Suprapubic skin (tissue), 4 donors: Measurements from ENCODE around the gene PSG4. TPM values are rescaled to one million over a fixed set of nuclear protein-coding genes. Genes with fewer than 3 reads are reported as not detected.
"Not testable (repeated sequence)": the region's sequence is repeated elsewhere in the genome, so short reads cannot be mapped to it uniquely, and the experiment has no call there.

ENCODE experiments used
- DNase-seq, 2 donors: peaks; one replicate each; pipeline ENCODE4 v3.0.0-alpha.2; 2019; ENCODE audit warnings: low spot score in 2 of 2
- H3K27ac ChIP-seq: fragments of 200-600 bp; sonication (generic); one replicate; pipeline ENCODE4 v1.5.1; 2019
- H3K27me3 ChIP-seq: fragments of 200-600 bp; sonication (generic); one replicate; pipeline ENCODE4 v1.5.1; 2019
- H3K36me3 ChIP-seq: fragments of 200-600 bp; sonication (generic); one replicate; pipeline ENCODE4 v1.5.1; 2019
- H3K4me1 ChIP-seq: fragments of 200-600 bp; sonication (generic); one replicate; pipeline ENCODE4 v1.5.1; 2019
- H3K4me3 ChIP-seq: fragments of 200-600 bp; sonication (generic); one replicate; pipeline ENCODE4 v1.5.1; 2019; ENCODE audit warnings: mild to moderate bottlenecking
- H3K9me3 ChIP-seq: fragments of 200-600 bp; sonication (generic); one replicate; pipeline ENCODE4 v1.5.1; 2019
- CTCF ChIP-seq, 2 donors: fragments of 200-600 bp in 1 of 2; fragments of 450-650 bp in 1 of 2; sonication (generic) in 1 of 2; IDR thresholded peaks; one replicate each; pipeline ENCODE4 v1.5.1; 2016 to 2019; ENCODE audit warnings: antibody characterized with exemption in 2 of 2, mild to moderate bottlenecking in 1 of 2, moderate library complexity in 1 of 2
- EP300 ChIP-seq: sonication (generic); formaldehyde crosslinking; IDR thresholded peaks from one replicate; pipeline ENCODE4 v1.6.1; 2017; ENCODE audit warnings: antibody characterized with exemption
- POLR2A ChIP-seq, 2 donors: fragments of 450-650 bp; IDR thresholded peaks; one replicate each; pipeline ENCODE4 v1.6.1; 2017; ENCODE audit warnings: antibody characterized with exemption in 2 of 2, mild to moderate bottlenecking in 2 of 2, moderate library complexity in 2 of 2
- POLR2AphosphoS5 ChIP-seq, 3 donors: sonication (generic); formaldehyde crosslinking; IDR thresholded peaks; one replicate each; pipeline ENCODE4 v1.6.1; 2017; ENCODE audit warnings: antibody characterized with exemption in 3 of 3
- WGBS: methylation state at CpG from one replicate; pipeline ENCODE4 v1.1.5; 2018; 5-methylcytosine and 5-hydroxymethylcytosine counted together
- total RNA-seq, 4 donors: library from RNA; depleted of rRNA; stranded (reverse); fragments of >200 nt; gene quantifications; one replicate each; pipeline ENCODE4 v1.1.0, GENCODE V29; 2016

PSG4 gene
- total RNA-seq, 4 donors from 2014 or later: 6.2 to 17.0 (median 8.3) TPM; not detected in 1

GRCh38 chr19:43224855-43225253 lies 19.4 kb upstream of the PSG4 start:
- no peak for DNase-seq
- TF ChIP-seq POLR2A (IDR thresholded peaks at IDR 0.05): no peak
- TF ChIP-seq POLR2AphosphoS5 (IDR thresholded peaks at IDR 0.05): no peak
- TF ChIP-seq EP300: no peak
- TF ChIP-seq CTCF (IDR thresholded peaks at IDR 0.05): no peak
- H3K27me3 ChIP-seq: no peaks in the 10 kb centered on the region
- H3K9me3 ChIP-seq: peaks cover 14% of the 10 kb centered on the region
- H3K4me3 ChIP-seq: no peak overlapping the region
- no CpG with 5 or more reads among the region's 2 CpGs for WGBS
- no peaks in the 10 kb centered on the region for H3K4me1 ChIP-seq
- H3K27ac ChIP-seq: no peak overlapping the region
- H3K36me3 ChIP-seq: no peaks in the 10 kb centered on the region

- H3K9me3 ChIP-seq: peaks cover 12% of the 10 kb centered on the region
- H3K27me3 ChIP-seq, DNase-seq, H3K27ac ChIP-seq, H3K4me3 ChIP-seq, H3K36me3 ChIP-seq, H3K4me1 ChIP-seq: not testable (repeated sequence)
- no CpG with 5 or more reads among the region's 5 CpGs for WGBS
Observed at GRCh38 chr19:43224201-43224854, 18.9 kb upstream of the PSG4 start.

GRCh38 chr19:43221891-43222290 lies 16.5 kb upstream of the PSG4 start:
- H3K9me3 ChIP-seq, H3K4me3 ChIP-seq, H3K27me3 ChIP-seq, H3K27ac ChIP-seq, H3K4me1 ChIP-seq, DNase-seq, H3K36me3 ChIP-seq: not testable (repeated sequence)
- no CpG with 5 or more reads among the region's 22 CpGs for WGBS

- WGBS: no CpG with 5 or more reads among the region's 4 CpGs
- H3K4me1 ChIP-seq, H3K36me3 ChIP-seq, DNase-seq, H3K27ac ChIP-seq, H3K9me3 ChIP-seq, H3K27me3 ChIP-seq, H3K4me3 ChIP-seq: not testable (repeated sequence)
Observed at GRCh38 chr19:43219136-43219535, 13.7 kb upstream of the PSG4 start.

- not testable (repeated sequence) for H3K4me3 ChIP-seq, H3K36me3 ChIP-seq, H3K9me3 ChIP-seq, H3K27me3 ChIP-seq, H3K27ac ChIP-seq, H3K4me1 ChIP-seq, DNase-seq
- WGBS: no CpG with 5 or more reads among the region's 2 CpGs
Observed at GRCh38 chr19:43215881-43216280, 10.4 kb upstream of the PSG4 start.

GRCh38 chr19:43207991-43208390 lies 2.6 kb upstream of the PSG4 start:
- H3K27me3 ChIP-seq: no peaks in the 10 kb centered on the region
- WGBS: no CpG with 5 or more reads among the region's 4 CpGs
- no peaks in the 10 kb centered on the region for H3K9me3 ChIP-seq
- TF ChIP-seq CTCF (IDR thresholded peaks at IDR 0.05): no peak
- no peak overlapping the region for H3K27ac ChIP-seq
- no peaks in the 10 kb centered on the region for H3K4me1 ChIP-seq
- DNase-seq: no peak
- no peak overlapping the region for H3K4me3 ChIP-seq
- H3K36me3 ChIP-seq: no peaks in the 10 kb centered on the region

- not testable (repeated sequence) for H3K27me3 ChIP-seq, H3K9me3 ChIP-seq, H3K36me3 ChIP-seq, H3K27ac ChIP-seq, H3K4me3 ChIP-seq, DNase-seq, H3K4me1 ChIP-seq
- TF ChIP-seq CTCF (IDR thresholded peaks at IDR 0.05): peak in 1 of 2 donors; percentile 64
- WGBS: no CpG with 5 or more reads among the region's 8 CpGs
Observed at GRCh38 chr19:43207174-43207573, 1.7 kb upstream of the PSG4 start.

- not testable (repeated sequence) for H3K9me3 ChIP-seq, H3K4me3 ChIP-seq, H3K27me3 ChIP-seq, DNase-seq, H3K36me3 ChIP-seq, H3K4me1 ChIP-seq, H3K27ac ChIP-seq
- WGBS: no CpG with 5 or more reads among the region's 7 CpGs
Observed at GRCh38 chr19:43203611-43204010, 1.8 kb downstream of the PSG4 start.

GRCh38 chr19:43201891-43202290 lies 3.5 kb downstream of the PSG4 start:
- H3K4me1 ChIP-seq, H3K4me3 ChIP-seq, H3K27me3 ChIP-seq, DNase-seq, H3K36me3 ChIP-seq, H3K9me3 ChIP-seq: not testable (repeated sequence)
- H3K27ac ChIP-seq: peak overlapping the region; percentile 69
- WGBS: no CpG with 5 or more reads among the region's 2 CpGs

- no CpG with 5 or more reads among the region's 7 CpGs for WGBS
- H3K27ac ChIP-seq: peak overlapping the region; percentile 69
- H3K4me1 ChIP-seq, H3K9me3 ChIP-seq, DNase-seq, H3K4me3 ChIP-seq, H3K27me3 ChIP-seq, H3K36me3 ChIP-seq: not testable (repeated sequence)
Observed at GRCh38 chr19:43201337-43201801, 4.1 kb downstream of the PSG4 start.

- not testable (repeated sequence) for H3K4me3 ChIP-seq, H3K27ac ChIP-seq, H3K9me3 ChIP-seq, H3K36me3 ChIP-seq, H3K27me3 ChIP-seq, DNase-seq, H3K4me1 ChIP-seq
- no CpG with 5 or more reads among the region's 5 CpGs for WGBS
Observed at GRCh38 chr19:43198686-43199419, 6.6 kb downstream of the PSG4 start.
